HCT116 (cell line): ENCODE results near the gene MYO1E. TPM values are rescaled to one million over a fixed set of nuclear protein-coding genes. Genes with fewer than 3 reads are reported as not detected.

Experiments
- ATAC-seq: fragments of 200-7000 bp; cut with Tn5 transposase; 2 replicates; pipeline ENCODE4 v1.9.1; 2020; ENCODE audit warnings: mild to moderate bottlenecking, moderate library complexity
- BruUV-seq: library from RNA; stranded (reverse); fragments of 400-500 nt; replicated peaks from 2 replicates; lab custom pipeline; 2021; lab: Mats Ljungman, UMichigan
- CTCF ChIA-PET: fragments of 300-600 bp; sonication (Branson Sonifier 250); formaldehyde crosslinking; loops from one replicate; lab custom pipeline; 2021; ENCODE audit warnings: antibody characterized with exemption; lab: Charles Lee
- POLR2A ChIA-PET: fragments of 300-600, 350-600 bp; sonication (Branson Sonifier 250); formaldehyde crosslinking; loops from one replicate; lab custom pipeline; 2021; ENCODE audit warnings: antibody characterized with exemption; lab: Charles Lee
- RAD21 ChIA-PET, 2 experiments: fragments of 300-600 bp; sonication (Branson Sonifier 250); formaldehyde crosslinking; loops; one replicate each; lab custom pipeline; 2023; ENCODE audit warnings: low total read pairs in 2 of 2; ENCODE audit not compliant: uncharacterized antibody in 2 of 2, unreplicated experiment in 2 of 2, low non-redundant PET in 1 of 2; lab: Charles Lee
- DNase-seq: peaks from one replicate; pipeline ENCODE4 v3.0.0-alpha.2; 2010; ENCODE audit warnings: low read depth, low spot score
- H2AFZ ChIP-seq: fragments of 200-600 bp; shearing (Covaris generic), sonication (generic); 2 replicates; pipeline ENCODE4 v1.6.1; 2017; ENCODE audit warnings: low read depth, mixed run types, mixed read lengths, antibody characterized with exemption, low read length; ENCODE audit not compliant: poor library complexity, severe bottlenecking
- H3K27ac ChIP-seq: 2 replicates; pipeline ENCODE4 v1.5.1; 2012; ENCODE audit warnings: low read depth, low read length
- H3K27me3 ChIP-seq: fragments of 200-600 bp; sonication (generic); 2 replicates; pipeline ENCODE4 v1.6.1; 2016; ENCODE audit warnings: mixed run types, low read length, mixed read lengths; ENCODE audit not compliant: insufficient read depth
- H3K36me3 ChIP-seq, 2 experiments: fragments of 200-500 bp in 1 of 2; fragments of 200-600 bp in 1 of 2; sonication (Bioruptor generic) in 1 of 2; sonication (generic) in 1 of 2; 2 replicates each; pipeline versions ENCODE4 v1.5.1 to v1.6.1; 2014 to 2016; ENCODE audit warnings: low read length in 2 of 2, inconsistent platforms in 1 of 2, mixed read lengths in 1 of 2, mixed run types in 1 of 2; ENCODE audit not compliant: insufficient read depth in 2 of 2, control insufficient read depth in 1 of 2
- H3K4me1 ChIP-seq, 2 experiments: fragments of 200-600 bp in 1 of 2; sonication (generic) in 1 of 2; 2 replicates each; pipeline versions ENCODE4 v1.5.1 to v1.6.1; 2012 to 2017; ENCODE audit warnings: low read length in 2 of 2, inconsistent platforms in 1 of 2, mild to moderate bottlenecking in 1 of 2, mixed read lengths in 1 of 2, mixed run types in 1 of 2, moderate library complexity in 1 of 2; ENCODE audit not compliant: insufficient read depth in 2 of 2, control insufficient read depth in 1 of 2
- H3K4me2 ChIP-seq: fragments of 200-600 bp; sonication (generic); 2 replicates; pipeline ENCODE4 v1.6.1; 2017; ENCODE audit warnings: mixed run types, low read length, mixed read lengths
- H3K4me3 ChIP-seq, 2 experiments: fragments of 200-600 bp in 1 of 2; sonication (generic) in 1 of 2; replicated peaks in 1 of 2; 2 replicates each; pipeline ENCODE4 v1.5.1; 2011 to 2016; ENCODE audit warnings: low read length in 2 of 2, control low read depth in 1 of 2, low read depth in 1 of 2, mild to moderate bottlenecking in 1 of 2, mixed read lengths in 1 of 2, mixed run types in 1 of 2
- H3K79me2 ChIP-seq: fragments of 200-600 bp; sonication (generic); 2 replicates; pipeline ENCODE4 v1.6.1; 2017; ENCODE audit warnings: mild to moderate bottlenecking, mixed run types, low read length, moderate library complexity, mixed read lengths; ENCODE audit not compliant: insufficient read depth
- H3K9ac ChIP-seq: fragments of 200-600 bp; sonication (generic); 2 replicates; pipeline ENCODE4 v1.6.1; 2016; ENCODE audit warnings: low read length, mixed read lengths
- H3K9me2 ChIP-seq: fragments of 200-600 bp; sonication (generic), shearing (Covaris generic); 2 replicates; pipeline ENCODE4 v1.6.1; 2017; ENCODE audit warnings: mixed run types, mild to moderate bottlenecking, moderate library complexity; ENCODE audit not compliant: insufficient read depth
- H3K9me3 ChIP-seq, 2 experiments: fragments of 200-500 bp in 1 of 2; fragments of 200-600 bp in 1 of 2; sonication (Bioruptor generic) in 1 of 2; sonication (generic) in 1 of 2; 2 replicates each; pipeline ENCODE4 v1.6.1; 2014 to 2017; ENCODE audit warnings: low read length in 2 of 2, mixed read lengths in 2 of 2, inconsistent platforms in 1 of 2, low read depth in 1 of 2, mild to moderate bottlenecking in 1 of 2, mixed run types in 1 of 2, moderate library complexity in 1 of 2; ENCODE audit not compliant: control insufficient read depth in 1 of 2, insufficient read depth in 1 of 2
- H4K20me1 ChIP-seq: fragments of 200-600 bp; sonication (generic), shearing (Covaris generic); 2 replicates; pipeline ENCODE4 v1.6.1; 2017; ENCODE audit warnings: mixed run types, mild to moderate bottlenecking, moderate library complexity; ENCODE audit not compliant: insufficient read depth
- CBX3 ChIP-seq: IDR thresholded peaks from 2 replicates; pipeline ENCODE4 v1.6.1; 2012; ENCODE audit warnings: low read depth
- EGR1 ChIP-seq: IDR thresholded peaks from 2 replicates; pipeline ENCODE4 v1.6.1; 2012; ENCODE audit warnings: low read depth
- EZH2 ChIP-seq: fragments of 200-600 bp; sonication (generic); IDR thresholded peaks from 2 replicates; pipeline ENCODE4 v1.6.1; 2017; ENCODE audit warnings: antibody characterized with exemption, mixed run types
- EZH2phosphoT487 ChIP-seq: fragments of 200-600 bp; IDR thresholded peaks from 2 replicates; pipeline ENCODE4 v1.6.1; 2018; ENCODE audit warnings: antibody characterized with exemption, borderline replicate concordance
- MAX ChIP-seq: IDR thresholded peaks from 2 replicates; pipeline ENCODE4 v1.6.1; 2012
- SIN3A ChIP-seq: IDR thresholded peaks from 2 replicates; pipeline ENCODE4 v1.6.1; 2012; ENCODE audit warnings: low read depth
- SRF ChIP-seq: IDR thresholded peaks from 2 replicates; pipeline ENCODE4 v1.6.1; 2012; ENCODE audit warnings: low read depth
- YY1 ChIP-seq: IDR thresholded peaks from 2 replicates; pipeline ENCODE4 v1.6.1; 2011; ENCODE audit warnings: low read length, low read depth, moderate library complexity, mild to moderate bottlenecking; ENCODE audit not compliant: insufficient replicate concordance; ENCODE audit errors: extremely low read depth
- ZFX ChIP-seq: fragments of 450-650 bp; IDR thresholded peaks from 2 replicates; pipeline ENCODE4 v1.6.1; 2017
- intact Hi-C: fragments of 100-400 bp; cut with micrococcal nuclease; formaldehyde crosslinking; loops from 2 replicates; pipeline ENCODE4 v1.10.0; 2022
- total RNA-seq: library from RNA; stranded (reverse); gene quantifications from one replicate; pipeline ENCODE4 v1.2.1, GENCODE V29; 2021; ENCODE audit not compliant: unreplicated experiment
- TF ChIP-seq, protein P1 (sequence below): IDR thresholded peaks from 2 replicates; pipeline ENCODE4 v1.6.1; 2012; ENCODE audit warnings: low read depth
- TF ChIP-seq, protein P2 (sequence below): IDR thresholded peaks from 2 replicates; pipeline ENCODE4 v1.6.1; 2011; ENCODE audit warnings: mild to moderate bottlenecking, low read length, moderate library complexity; ENCODE audit not compliant: insufficient replicate concordance; ENCODE audit errors: extremely low read depth

Gene MYO1E
- total RNA-seq, 1 experiment from 2014 or later, result 182 TPM

GRCh38 chr15:59268168-59268851, 104.4 kb downstream of the MYO1E start (continued):
- TF ChIP-seq, protein P1, sequence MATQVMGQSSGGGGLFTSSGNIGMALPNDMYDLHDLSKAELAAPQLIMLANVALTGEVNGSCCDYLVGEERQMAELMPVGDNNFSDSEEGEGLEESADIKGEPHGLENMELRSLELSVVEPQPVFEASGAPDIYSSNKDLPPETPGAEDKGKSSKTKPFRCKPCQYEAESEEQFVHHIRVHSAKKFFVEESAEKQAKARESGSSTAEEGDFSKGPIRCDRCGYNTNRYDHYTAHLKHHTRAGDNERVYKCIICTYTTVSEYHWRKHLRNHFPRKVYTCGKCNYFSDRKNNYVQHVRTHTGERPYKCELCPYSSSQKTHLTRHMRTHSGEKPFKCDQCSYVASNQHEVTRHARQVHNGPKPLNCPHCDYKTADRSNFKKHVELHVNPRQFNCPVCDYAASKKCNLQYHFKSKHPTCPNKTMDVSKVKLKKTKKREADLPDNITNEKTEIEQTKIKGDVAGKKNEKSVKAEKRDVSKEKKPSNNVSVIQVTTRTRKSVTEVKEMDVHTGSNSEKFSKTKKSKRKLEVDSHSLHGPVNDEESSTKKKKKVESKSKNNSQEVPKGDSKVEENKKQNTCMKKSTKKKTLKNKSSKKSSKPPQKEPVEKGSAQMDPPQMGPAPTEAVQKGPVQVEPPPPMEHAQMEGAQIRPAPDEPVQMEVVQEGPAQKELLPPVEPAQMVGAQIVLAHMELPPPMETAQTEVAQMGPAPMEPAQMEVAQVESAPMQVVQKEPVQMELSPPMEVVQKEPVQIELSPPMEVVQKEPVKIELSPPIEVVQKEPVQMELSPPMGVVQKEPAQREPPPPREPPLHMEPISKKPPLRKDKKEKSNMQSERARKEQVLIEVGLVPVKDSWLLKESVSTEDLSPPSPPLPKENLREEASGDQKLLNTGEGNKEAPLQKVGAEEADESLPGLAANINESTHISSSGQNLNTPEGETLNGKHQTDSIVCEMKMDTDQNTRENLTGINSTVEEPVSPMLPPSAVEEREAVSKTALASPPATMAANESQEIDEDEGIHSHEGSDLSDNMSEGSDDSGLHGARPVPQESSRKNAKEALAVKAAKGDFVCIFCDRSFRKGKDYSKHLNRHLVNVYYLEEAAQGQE, result no peak
- TF ChIP-seq EZH2phosphoT487, result no peak
- 0 out of 2 replicates have a peak, but pooled peaks have one; percentile 26 for TF ChIP-seq MAX
- TF ChIP-seq ZFX, result no peak
- TF ChIP-seq EGR1, result no peak

DNA sequence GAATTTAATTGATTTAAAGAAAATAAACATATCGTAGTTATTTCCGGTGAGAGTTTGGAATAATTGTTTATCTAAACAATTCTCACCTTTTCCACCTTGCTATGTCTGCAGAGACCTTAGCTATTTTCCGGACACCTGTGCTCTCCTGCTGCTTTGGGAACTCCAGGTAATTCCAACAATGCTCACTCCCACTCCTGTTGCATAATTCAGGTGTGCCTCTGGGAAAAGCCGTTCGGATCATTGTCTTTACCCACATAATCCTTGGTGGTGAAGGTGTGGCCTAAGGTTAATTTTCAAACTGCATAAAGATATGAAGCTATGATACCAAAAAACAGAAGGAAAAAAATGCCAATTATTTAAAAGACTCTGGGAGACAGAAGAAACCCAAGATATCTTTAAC, 106.6 kb downstream of the MYO1E start:
- no peaks in the 10 kb centered on the region for H3K27me3 ChIP-seq
- TF ChIP-seq, protein P1, result no peak
- TF ChIP-seq YY1, result no peak
- no peak for TF ChIP-seq CBX3
- TF ChIP-seq SIN3A, result no peak
- TF ChIP-seq, protein P2, sequence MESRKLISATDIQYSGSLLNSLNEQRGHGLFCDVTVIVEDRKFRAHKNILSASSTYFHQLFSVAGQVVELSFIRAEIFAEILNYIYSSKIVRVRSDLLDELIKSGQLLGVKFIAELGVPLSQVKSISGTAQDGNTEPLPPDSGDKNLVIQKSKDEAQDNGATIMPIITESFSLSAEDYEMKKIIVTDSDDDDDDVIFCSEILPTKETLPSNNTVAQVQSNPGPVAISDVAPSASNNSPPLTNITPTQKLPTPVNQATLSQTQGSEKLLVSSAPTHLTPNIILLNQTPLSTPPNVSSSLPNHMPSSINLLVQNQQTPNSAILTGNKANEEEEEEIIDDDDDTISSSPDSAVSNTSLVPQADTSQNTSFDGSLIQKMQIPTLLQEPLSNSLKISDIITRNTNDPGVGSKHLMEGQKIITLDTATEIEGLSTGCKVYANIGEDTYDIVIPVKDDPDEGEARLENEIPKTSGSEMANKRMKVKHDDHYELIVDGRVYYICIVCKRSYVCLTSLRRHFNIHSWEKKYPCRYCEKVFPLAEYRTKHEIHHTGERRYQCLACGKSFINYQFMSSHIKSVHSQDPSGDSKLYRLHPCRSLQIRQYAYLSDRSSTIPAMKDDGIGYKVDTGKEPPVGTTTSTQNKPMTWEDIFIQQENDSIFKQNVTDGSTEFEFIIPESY, result no peak
- no peak for TF ChIP-seq SRF
- TF ChIP-seq ZFX, result no peak
- no peak for TF ChIP-seq EZH2
- TF ChIP-seq, all 23 proteins: peak for 0
- peaks cover 29 to 48% of the 10 kb centered on the region in 2 experiments for H3K4me1 ChIP-seq
- intact Hi-C loops, result no loop called here
- no peaks in the 10 kb centered on the region for H3K9me3 ChIP-seq
- RAD21 ChIA-PET, result interaction anchor here in 1 of 2 experiments (0.5 kb wide), 1 partner anchor 516 kb away, joined by 5 read pairs; the partner anchor contains the start of gene ADAM10
- H3K27ac ChIP-seq, result no peak overlapping the region
- H4K20me1 ChIP-seq, result no peaks in the 10 kb centered on the region
- H3K4me2 ChIP-seq, result peak overlapping the region; percentile 9; the same call in 1 of the 2 replicates
- H2AFZ ChIP-seq, result no peak overlapping the region
- H3K4me3 ChIP-seq, result no peak overlapping the region
- POLR2A ChIA-PET, result no interaction called here
- H3K9me2 ChIP-seq, result no peaks in the 10 kb centered on the region
- H3K9ac ChIP-seq, result no peak overlapping the region; the same call in 1 of the 2 replicates
- no peak for ATAC-seq
- H3K79me2 ChIP-seq, result no peaks in the 10 kb centered on the region
- DNase-seq, result no peak
- no TSS peak for BruUV-seq
- CTCF ChIA-PET, result no interaction called here
- H3K36me3 ChIP-seq, result no peaks in the 10 kb centered on the region
